ES-I3 (cell line): ENCODE results near the gene GNG4.
A peak's percentile ranks its signal among the peaks of the same experiment; 100 is the strongest.

Experiments
- H3K36me3 ChIP-seq: 2 replicates; pipeline ENCODE4 v1.6.1; 2013; ENCODE audit warnings: mild to moderate bottlenecking, low read length, control low read depth, moderate library complexity; ENCODE audit not compliant: insufficient read depth
- H3K4me1 ChIP-seq: 2 replicates; pipeline ENCODE4 v1.6.1; 2013; ENCODE audit warnings: mild to moderate bottlenecking, control low read depth, low read length; ENCODE audit not compliant: insufficient read depth
- H3K9ac ChIP-seq: 2 replicates; pipeline ENCODE4 v1.6.1; 2013; ENCODE audit warnings: low read depth, mild to moderate bottlenecking, low read length, moderate library complexity
- H3K9me3 ChIP-seq: 2 replicates; pipeline ENCODE4 v1.6.1; 2013; ENCODE audit warnings: mild to moderate bottlenecking, low read length, moderate library complexity; ENCODE audit not compliant: control insufficient read depth, insufficient read depth

GNG4 gene

DNA sequence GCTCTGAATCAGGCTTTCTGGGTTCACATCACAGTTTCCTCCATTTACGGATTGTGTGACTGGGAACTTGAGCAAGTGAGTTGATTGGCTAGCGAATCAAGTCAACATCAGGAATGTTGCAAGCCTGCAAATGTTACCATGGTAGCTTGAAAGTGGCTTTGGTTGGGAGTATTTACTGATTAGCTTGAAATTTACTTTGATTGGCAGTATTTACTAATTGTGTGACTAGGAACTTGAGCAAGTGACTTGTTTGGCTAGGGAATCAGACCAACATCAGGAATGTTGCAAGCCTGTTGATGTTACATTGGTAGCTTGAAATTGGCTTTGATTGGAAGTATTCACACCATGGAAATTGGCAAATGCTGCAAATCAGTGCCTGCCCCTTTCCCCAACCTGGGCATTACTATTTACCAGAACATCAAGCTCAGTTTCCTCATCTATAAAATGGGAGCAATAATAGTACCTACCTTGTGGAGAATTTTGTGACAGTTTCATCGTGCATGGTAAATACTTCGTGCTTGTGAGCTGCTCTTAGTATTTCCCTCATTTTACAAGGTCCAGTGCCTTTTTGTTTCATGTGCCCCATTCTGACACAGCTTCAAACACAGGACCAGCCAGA lies 122.3 kb downstream of the GNG4 start:
- Histone ChIP-seq H3K9ac (no peak overlapping the region), H3K4me1 (no peaks in the 10 kb centered on the region), H3K9me3 (no peaks in the 10 kb centered on the region), H3K36me3 (no peaks in the 10 kb centered on the region)

DNA sequence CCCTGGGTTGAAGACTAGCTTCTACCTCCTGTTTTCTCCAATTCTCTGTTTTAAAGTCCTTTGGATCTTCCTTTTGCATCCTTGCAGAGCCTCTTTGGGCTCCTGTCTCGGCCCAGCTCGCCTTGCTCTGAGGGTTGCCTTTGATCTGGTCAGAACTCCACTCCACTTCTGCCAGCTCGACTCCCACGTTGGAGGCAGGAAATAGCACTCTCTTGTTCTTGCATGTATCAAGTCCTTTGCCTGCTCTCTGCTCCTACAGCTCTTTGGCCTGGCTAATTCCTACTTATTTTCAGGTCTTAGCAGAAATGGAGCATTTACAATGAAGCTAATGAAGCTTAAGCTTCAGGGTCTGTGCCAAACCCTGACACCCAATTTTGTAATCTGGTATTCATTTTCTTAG lies 124.3 kb downstream of the GNG4 start:
- H3K9me3 ChIP-seq: no peaks in the 10 kb centered on the region
- no peaks in the 10 kb centered on the region for H3K4me1 ChIP-seq
- H3K36me3 ChIP-seq: no peaks in the 10 kb centered on the region
- H3K9ac ChIP-seq: no peak overlapping the region

DNA sequence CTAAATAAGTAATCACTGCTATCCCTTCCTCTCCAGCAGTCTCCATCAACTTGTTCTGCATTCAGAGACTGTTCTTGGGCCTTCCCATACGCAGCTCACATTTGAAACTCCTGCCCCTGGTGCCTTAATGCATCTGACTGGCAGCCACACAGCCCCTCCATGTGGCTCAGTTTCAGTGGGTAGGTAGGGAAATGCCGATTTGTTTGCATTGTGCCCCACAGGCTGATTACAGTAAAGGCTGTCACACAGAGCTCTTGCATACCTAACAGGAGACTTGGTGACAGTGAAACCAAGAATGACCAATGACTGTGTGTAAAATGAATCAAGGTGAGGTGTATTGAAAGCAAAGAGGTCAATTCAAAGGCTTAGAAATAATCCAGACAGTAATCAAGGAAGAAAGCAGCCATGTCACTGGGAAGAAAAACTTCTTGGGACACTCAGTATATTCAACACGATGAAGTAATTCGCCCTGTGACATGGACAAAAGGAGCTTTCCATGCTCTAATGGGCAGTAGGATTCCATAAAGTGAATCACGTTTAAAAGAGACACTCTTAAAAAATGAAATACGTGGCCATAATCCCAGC lies 132.6 kb downstream of the GNG4 start:
- no peaks in the 10 kb centered on the region for H3K4me1 ChIP-seq
- no peaks in the 10 kb centered on the region for H3K9me3 ChIP-seq
- H3K36me3 ChIP-seq: no peaks in the 10 kb centered on the region
- H3K9ac ChIP-seq: no peak overlapping the region

DNA sequence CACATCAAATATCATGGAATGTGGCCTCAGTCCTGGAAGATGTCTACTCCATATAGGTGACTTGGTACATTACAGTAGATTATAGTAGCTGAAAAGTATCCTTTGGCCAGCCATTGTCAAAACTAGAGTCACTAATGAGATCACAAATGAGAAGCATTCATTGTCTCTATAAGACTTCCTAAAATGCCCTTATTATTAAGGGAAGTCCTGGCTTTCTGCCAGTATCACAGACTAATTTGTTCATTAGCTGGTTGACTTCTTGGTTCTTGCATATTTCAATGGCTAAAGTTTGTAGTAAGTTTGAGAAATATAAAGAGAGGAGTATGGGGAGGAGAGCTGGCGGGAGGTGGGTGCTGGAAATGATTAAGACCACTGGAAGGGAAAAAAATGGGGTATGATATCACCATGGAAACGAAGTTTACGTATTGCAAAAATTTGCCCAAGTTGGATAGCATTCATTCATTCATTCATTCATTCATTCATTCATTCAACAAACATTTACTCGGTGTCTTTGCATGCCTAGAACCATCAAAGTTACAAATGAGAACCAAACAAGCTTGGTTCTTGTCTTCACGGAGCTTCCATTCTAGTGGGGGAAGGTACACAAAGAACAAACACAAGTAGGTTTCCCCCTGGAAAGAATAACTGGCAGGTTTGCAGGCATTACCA lies 133.6 kb downstream of the GNG4 start:
- Histone ChIP-seq H3K4me1 (no peaks in the 10 kb centered on the region), H3K36me3 (no peaks in the 10 kb centered on the region)

DNA sequence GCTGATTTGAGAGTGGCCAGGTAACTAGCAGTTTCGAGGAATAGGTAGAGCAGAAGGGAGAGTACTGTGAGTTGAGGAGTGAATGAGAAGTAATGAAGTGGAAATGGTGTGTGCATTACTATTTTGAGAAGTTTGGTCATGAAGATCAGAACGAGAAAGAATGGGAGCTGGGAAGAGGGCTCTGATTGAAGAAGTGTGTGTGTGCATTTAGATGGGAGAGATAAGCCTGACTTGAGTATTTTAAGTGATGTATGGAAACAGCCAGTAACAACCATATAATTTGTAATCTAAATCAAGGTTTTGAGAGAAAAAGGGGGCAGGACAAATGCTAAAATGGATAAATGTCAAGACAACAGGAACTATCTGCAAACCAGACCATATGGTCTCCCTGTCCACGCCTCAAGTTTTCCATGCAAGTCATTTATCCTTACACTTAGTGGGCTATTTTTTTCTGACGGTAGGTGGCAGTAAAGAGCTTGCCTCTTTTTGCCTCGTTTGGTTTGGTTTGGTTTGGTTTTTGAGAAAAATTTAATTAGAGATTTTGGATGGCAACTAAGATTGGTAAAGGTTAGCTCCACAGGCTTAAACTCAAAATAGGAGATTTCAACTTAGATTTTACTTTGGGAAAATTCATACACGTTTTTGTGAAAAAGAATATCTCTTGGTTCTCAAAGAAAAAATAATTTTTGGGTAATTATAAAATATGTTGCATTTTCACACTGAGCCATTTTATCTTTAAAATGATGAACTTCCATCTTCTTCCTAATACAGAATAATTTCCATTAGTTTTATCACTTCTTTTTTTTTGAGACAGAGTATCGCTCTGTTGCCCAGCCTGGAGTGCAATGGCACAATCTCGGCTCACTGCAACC lies 135.9 kb downstream of the GNG4 start:
- no peaks in the 10 kb centered on the region for H3K4me1 ChIP-seq
- H3K9me3 ChIP-seq: no peaks in the 10 kb centered on the region
- H3K36me3 ChIP-seq: no peaks in the 10 kb centered on the region
- H3K9ac ChIP-seq: no peak overlapping the region

More for the DNA sequence above, 133.6 kb downstream of the GNG4 start:
- H3K9ac ChIP-seq: no peak overlapping the region
- H3K9me3 ChIP-seq: no peaks in the 10 kb centered on the region

DNA sequence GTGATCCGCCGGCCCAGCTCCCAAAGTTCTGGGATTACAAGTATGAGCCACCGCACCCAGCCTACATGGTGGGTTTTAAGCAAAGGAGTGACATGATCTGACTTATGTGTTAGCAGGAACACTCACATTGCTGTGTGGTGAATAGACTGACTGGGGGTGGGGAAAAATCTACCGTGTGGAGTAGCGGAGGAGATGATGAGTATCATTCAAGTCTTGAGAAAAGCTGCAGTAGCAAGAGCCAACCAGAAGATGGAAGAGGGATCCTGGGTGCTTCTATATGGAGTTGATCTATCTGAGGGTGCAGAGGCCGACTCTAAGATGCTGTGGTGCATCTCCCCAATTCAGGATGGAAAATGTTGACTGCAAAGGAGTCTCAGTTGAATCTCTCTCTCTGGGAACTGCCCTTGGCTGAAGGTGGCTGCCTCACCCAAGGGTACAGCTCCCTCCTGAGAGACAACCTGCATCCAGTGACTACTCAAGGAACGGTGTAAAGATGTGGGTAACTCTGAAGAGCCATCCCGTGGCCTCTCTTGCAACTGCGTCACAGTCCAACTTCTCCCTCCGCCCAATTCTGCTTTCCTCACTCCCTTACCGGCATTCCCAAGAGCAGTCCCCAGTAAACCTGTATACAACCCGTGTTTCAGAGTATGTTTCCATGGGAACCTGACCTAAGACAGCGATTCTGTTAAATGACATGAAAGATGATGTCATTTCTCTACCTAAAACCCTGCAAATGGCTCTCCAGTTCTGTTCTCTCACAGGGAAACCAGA lies 137.9 kb downstream of the GNG4 start:
- no peak overlapping the region for H3K9ac ChIP-seq
- no peaks in the 10 kb centered on the region for H3K36me3 ChIP-seq
- H3K9me3 ChIP-seq: no peaks in the 10 kb centered on the region
- no peaks in the 10 kb centered on the region for H3K4me1 ChIP-seq

DNA sequence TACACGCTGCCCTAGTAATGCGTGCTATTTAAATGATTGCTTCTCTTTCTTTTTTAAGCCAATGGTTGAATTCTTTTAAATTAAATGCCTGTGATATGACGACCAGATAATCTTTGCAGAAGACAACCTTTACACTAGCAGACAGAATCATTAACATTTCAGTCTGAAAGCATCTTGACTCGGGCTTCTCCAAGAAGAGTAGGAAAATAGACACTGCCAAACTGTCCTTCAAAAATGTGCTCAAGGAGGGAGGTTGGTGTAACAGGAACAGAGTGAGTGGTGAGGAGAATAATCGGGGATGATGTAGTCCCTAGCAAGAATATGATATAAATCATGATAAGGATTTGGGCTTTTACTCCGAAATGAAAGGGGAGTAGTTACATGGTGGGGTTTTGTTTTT lies 138.8 kb downstream of the GNG4 start:
- Histone ChIP-seq H3K9me3 (no peaks in the 10 kb centered on the region), H3K36me3 (no peaks in the 10 kb centered on the region), H3K9ac (no peak overlapping the region), H3K4me1 (no peaks in the 10 kb centered on the region)

DNA sequence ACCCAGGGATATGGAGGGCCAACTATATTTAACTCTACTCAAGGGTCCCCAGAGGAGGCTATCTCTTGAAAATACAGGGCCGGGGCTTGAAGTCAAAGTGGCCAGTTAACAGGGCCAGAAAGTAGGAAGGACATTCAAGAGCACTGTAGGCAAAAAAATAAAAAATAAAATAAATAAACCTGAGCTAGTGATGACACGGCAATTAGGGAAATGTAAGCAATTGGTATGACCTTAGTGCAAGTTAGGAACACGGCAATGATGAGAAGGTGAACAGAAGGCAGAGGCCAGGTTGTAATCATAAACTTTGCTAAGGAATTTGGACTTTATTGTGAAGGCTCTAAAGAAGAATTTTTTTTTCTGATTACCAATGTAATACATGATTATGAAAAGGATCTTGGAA lies 142.0 kb downstream of the GNG4 start:
- no peak overlapping the region for H3K9ac ChIP-seq
- H3K9me3 ChIP-seq: no peaks in the 10 kb centered on the region
- no peaks in the 10 kb centered on the region for H3K4me1 ChIP-seq
- H3K36me3 ChIP-seq: no peaks in the 10 kb centered on the region

DNA sequence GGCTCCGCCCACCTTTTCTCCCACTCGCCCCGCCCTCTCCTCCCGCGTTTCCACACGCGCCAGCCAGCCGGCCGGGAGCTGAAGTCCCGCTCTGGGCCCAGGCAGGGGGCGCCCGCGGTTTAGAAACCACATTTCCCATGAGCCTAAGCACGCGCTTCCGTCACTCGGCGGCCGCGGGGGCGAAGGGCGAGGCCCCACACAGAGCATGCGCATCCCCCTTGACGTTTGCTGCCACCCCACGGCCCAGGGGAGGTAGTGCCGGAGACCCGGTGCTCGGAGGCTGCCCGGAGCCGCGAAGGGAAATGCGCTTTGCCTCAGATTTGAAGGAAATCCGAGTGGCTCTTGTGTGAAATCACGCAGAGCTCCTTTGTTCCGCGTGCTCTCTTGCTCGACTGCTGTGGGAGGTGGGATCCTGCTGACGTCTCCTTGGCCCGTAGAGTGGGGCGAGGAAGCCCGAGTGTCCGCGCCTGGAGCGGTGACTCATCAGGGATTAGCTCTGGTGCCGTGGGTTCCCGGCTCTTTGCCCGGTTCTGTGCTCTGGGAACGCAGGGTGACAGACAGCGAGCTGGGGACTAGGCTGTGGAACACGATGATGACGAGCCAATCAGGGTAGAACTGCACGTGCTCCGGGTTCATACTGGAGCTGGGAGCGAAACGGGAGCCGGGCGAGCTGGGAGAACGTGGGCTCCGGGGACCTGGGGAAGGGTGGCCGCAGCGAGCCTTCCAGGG lies 144.9 kb downstream of the GNG4 start:
- Histone ChIP-seq H3K9ac (peak overlapping the region; percentile 88), H3K4me1 (no peaks in the 10 kb centered on the region; the same call in 1 of the 2 replicates), H3K36me3 (no peaks in the 10 kb centered on the region), H3K9me3 (no peaks in the 10 kb centered on the region)

DNA sequence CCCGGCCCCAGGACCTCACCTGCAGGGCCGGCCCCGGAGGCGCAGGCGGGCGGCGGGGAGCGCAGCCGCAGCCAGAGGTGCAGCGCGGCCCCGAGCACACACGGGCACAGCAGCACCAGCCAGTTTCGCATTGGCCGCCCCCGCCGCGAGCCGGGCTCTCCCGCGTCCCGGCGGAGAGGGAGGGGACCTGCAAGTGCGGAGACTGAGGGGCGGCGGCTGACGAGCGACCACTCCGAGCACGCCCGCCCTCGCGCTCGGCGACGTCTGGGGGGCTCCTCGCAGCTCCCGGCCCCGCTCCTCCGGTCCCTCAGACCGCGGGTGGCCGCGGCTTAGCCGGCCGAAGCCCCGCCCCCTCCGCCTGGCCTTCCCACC lies 145.5 kb downstream of the GNG4 start, which contains the start of gene B3GALNT2:
Gene B3GALNT2, minus strand, starts transcription at position 331 of the 372 bp plus-strand sequence. Its CDS starts 200 bp downstream, at position 131.
- Histone ChIP-seq H3K9me3 (no peaks in the 10 kb centered on the region), H3K36me3 (no peaks in the 10 kb centered on the region), H3K4me1 (no peaks in the 10 kb centered on the region; the same call in 1 of the 2 replicates), H3K9ac (peak within 1 kb of the TSS; percentile 88)

DNA sequence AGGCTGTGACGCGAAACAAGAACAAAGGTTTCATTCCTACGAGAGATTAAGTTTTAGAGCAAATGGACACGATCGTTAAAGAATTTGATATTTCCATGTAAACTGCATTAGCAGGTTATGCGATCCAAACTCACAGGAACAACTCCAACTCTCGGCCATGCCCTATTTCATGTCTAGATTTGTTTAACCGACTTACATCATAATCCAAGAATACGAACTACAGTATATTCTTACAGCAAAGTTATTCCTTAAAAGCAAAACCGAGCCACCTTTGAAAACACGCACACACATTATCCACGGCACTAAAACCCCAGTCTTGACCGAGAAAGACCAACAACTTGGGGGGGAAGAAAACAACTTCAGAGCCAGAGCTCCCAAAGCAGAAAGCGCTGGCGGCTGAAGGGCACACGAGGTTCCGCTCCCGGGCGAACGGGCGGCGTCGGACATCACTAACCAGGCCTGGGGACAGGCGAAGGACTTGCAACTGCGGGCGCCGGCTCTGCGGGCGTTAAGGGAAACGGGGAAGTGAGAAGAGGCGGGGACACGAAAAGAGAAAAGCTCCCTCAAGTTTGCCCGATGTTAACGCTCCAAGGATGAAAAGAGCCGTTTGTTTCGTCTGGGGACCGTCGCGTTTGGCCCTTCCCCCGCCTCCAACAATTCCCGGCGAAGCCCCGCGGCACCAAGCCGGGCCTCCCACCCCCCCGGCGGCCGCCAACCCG lies 146.0 kb downstream of the GNG4 start:
- Histone ChIP-seq H3K36me3 (no peaks in the 10 kb centered on the region), H3K9me3 (no peaks in the 10 kb centered on the region), H3K9ac (peak overlapping the region; percentile 88), H3K4me1 (no peaks in the 10 kb centered on the region; the same call in 1 of the 2 replicates)

DNA sequence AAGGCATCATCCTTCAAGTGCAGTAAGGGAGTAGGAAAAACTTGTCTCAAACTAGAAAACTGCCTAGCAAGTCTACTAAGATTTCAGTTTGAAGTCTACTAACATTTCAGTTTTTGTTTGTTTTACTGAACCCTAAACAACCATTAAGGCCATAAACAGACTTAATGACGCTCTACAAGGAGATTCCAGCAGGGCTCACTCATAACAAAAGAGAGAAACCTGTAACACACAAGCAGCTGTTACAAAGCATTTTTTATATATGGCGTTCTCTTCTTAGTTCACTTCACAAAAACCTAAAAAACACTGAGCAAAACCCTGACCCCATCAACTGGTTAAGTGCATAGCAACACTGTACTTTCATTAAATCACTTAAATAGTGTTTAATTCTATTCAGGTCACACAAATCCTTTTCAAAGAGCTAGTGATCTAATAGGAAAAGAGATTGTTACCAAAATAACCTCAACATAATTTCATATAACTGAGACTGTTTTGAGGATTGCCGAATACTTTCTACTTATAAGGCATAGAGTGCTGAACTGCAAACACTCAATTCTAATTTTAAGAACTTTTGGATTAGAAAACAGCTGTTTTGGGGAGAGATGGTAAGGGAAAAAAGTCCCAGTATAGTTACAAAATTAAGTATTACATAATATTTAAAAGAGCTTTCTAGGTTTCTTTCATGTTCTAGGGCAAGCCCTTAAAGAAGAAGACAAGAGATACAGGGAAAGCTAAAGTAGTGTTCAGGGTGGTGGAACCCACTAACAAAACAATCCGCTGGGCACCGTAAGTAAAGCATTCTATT lies 146.8 kb downstream of the GNG4 start:
- H3K9ac ChIP-seq: peak overlapping the region; percentile 88
- no peaks in the 10 kb centered on the region for H3K36me3 ChIP-seq
- H3K4me1 ChIP-seq: no peaks in the 10 kb centered on the region; the same call in 1 of the 2 replicates

More for the DNA sequence above, 146.8 kb downstream of the GNG4 start:
- no peaks in the 10 kb centered on the region for H3K9me3 ChIP-seq
